ENCODE measurements around the gene TMC7.

DNA sequence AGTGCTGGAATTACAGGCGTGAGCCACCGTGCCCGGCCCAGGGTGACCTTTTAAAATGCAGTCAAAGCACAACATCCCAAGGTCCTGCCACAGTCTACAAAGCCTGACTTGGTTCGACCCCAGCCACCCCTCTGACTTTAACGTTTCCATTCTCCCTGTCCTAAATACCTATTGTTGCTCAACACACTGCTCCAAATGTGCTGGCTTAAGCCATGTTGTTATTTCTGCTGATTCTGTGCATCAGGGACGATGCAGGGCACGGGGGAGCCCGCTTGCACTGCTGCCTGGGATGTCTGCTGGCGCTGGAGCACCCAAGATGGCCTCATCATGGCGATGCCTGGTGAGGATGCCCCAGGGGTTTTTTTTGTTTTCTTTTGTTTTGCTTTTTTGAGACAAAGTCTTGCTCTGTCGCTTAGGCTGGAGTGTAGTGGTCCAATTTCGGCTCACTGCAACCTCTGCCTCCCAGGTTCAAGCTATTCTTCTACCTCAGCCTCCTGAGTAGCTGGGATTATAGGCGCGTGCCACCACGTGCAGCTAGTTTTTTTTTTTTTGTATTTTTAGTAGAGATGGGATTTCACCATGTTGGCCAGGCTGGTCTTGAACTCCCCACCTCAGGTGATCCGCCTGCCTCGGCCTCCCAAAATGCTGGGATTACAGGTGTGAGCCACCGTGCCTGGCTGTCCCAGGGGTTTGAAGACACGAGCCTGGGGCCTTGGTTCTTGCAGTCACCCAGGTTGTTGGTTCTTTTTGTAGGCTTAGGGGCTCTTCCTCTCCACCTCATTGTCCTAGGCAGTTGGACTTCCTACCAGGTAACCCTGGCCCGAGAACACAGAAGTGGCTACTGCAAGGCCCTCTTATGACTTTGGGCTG is 22.9 kb downstream of the TMC7 start:
- no peak for TF ChIP-seq CTCF (IDR thresholded peaks at IDR 0.05; ENCODE audit: poor library complexity)
- TF ChIP-seq EZH2 (IDR thresholded peaks at IDR 0.05; ENCODE audit: borderline replicate concordance): no peak
- TF ChIP-seq EZH2phosphoT487 (IDR thresholded peaks at IDR 0.05; ENCODE audit: low read depth, severe bottlenecking, unreplicated experiment): no peak

Data from hepatocyte (in vitro differentiated cells).